Caco-2 (cell line): ENCODE results near the gene IL6ST. TPM values are rescaled to one million over a fixed set of nuclear protein-coding genes. Genes with fewer than 3 reads are reported as not detected.
"Not testable (repeated sequence)": the region's sequence is repeated elsewhere in the genome, so short reads cannot be mapped to it uniquely, and the experiment has no call there.

Source experiments
- BruUV-seq: library from RNA; stranded (reverse); fragments of 400-500 nt; replicated peaks from 2 replicates; lab custom pipeline; 2021; lab: Mats Ljungman, UMichigan
- CTCF ChIA-PET: fragments of 300-600 bp; sonication (Branson Sonifier 250); formaldehyde crosslinking; loops from one replicate; lab custom pipeline; 2022; ENCODE audit warnings: antibody characterized with exemption; lab: Charles Lee
- POLR2A ChIA-PET: fragments of 300-600 bp; sonication (Branson Sonifier 250); formaldehyde crosslinking; loops from one replicate; lab custom pipeline; 2022; ENCODE audit warnings: antibody characterized with exemption; lab: Charles Lee
- DNase-seq, 2 experiments: peaks; one replicate each; pipeline versions ENCODE4 v3.0.0 to v3.0.0-alpha.2; 2020 to 2022
- H3K27me3 ChIP-seq: replicated peaks from 2 replicates; pipeline ENCODE4 v1.6.0; 2011; ENCODE audit warnings: low read length; ENCODE audit not compliant: control insufficient read depth, insufficient read depth
- H3K36me3 ChIP-seq: 2 replicates; pipeline ENCODE4 v1.5.1; 2011; ENCODE audit warnings: low read length; ENCODE audit not compliant: control insufficient read depth, insufficient read depth
- H3K4me1 ChIP-seq: fragments of 250-450 bp; sonication (Bioruptor Pico); 2 replicates; pipeline ENCODE4 v1.5.1; 2020; ENCODE audit warnings: mild to moderate bottlenecking
- H3K4me3 ChIP-seq: 2 replicates; pipeline ENCODE4 v1.5.1; 2011; ENCODE audit warnings: low read depth, mild to moderate bottlenecking, control low read depth, low read length
- H3K9me3 ChIP-seq: fragments of 250-450 bp; sonication (Bioruptor Pico); 2 replicates; pipeline ENCODE4 v1.5.1; 2020; ENCODE audit warnings: mild to moderate bottlenecking, moderate library complexity
- H3K27ac Mint-ChIP-seq: one replicate; pipeline ENCODE4 v1.8.0; 2022; ENCODE audit warnings: mixed read lengths; ENCODE audit not compliant: unreplicated experiment
- H3K27me3 Mint-ChIP-seq: one replicate; pipeline ENCODE4 v1.8.0; 2022; ENCODE audit warnings: mixed read lengths; ENCODE audit not compliant: insufficient read depth, unreplicated experiment
- H3K36me3 Mint-ChIP-seq: one replicate; pipeline ENCODE4 v1.8.0; 2022; ENCODE audit warnings: mild to moderate bottlenecking, mixed read lengths; ENCODE audit not compliant: insufficient read depth, unreplicated experiment
- H3K4me1 Mint-ChIP-seq: one replicate; pipeline ENCODE4 v1.8.0; 2022; ENCODE audit warnings: low read depth, mixed read lengths; ENCODE audit not compliant: unreplicated experiment
- H3K4me3 Mint-ChIP-seq: one replicate; pipeline ENCODE4 v1.8.0; 2022; ENCODE audit warnings: mild to moderate bottlenecking, moderate library complexity, mixed read lengths; ENCODE audit not compliant: unreplicated experiment
- H3K9me3 Mint-ChIP-seq: one replicate; pipeline ENCODE4 v1.8.0; 2022; ENCODE audit warnings: mixed read lengths; ENCODE audit not compliant: unreplicated experiment
- intact Hi-C: fragments of 100-400 bp; cut with micrococcal nuclease; formaldehyde crosslinking; loops from one replicate; pipeline ENCODE4 v1.10.0; 2022; ENCODE audit not compliant: unreplicated experiment
- total RNA-seq: library from RNA; stranded (reverse); gene quantifications from 2 replicates; pipeline ENCODE4 v1.2.3, GENCODE V29; 2022
- TF ChIP-seq, protein P1 (sequence below), 2 experiments: fragments of 200-600 bp in 1 of 2; IDR thresholded peaks; 1 replicate in 1 of 2; 2 replicates in 1 of 2; pipeline versions ENCODE4 v1.5.1 to v1.8.0; 2011 to 2022; ENCODE audit warnings: antibody characterized with exemption in 1 of 2, control low read depth in 1 of 2, inconsistent platforms in 1 of 2, low read depth in 1 of 2, low read length in 1 of 2, mild to moderate bottlenecking in 1 of 2, moderate library complexity in 1 of 2; ENCODE audit not compliant: insufficient read depth in 1 of 2, severe bottlenecking in 1 of 2, unreplicated experiment in 1 of 2

Gene IL6ST
- total RNA-seq, 1 experiment from 2014 or later, result 278 TPM

- no peak overlapping the region for H3K4me3 Mint-ChIP-seq
- BruUV-seq, result no TSS peak
- no peaks in the 10 kb centered on the region for H3K36me3 Mint-ChIP-seq
Measured at GRCh38 chr5:56018832-56019231, 24.1 kb upstream of the IL6ST start.

GRCh38 chr5:56014701-56015100 lies 19.9 kb upstream of the IL6ST start:
- DNase-seq, H3K27me3 ChIP-seq, H3K4me1 ChIP-seq, H3K4me3 ChIP-seq, H3K9me3 ChIP-seq, BruUV-seq, H3K4me3 Mint-ChIP-seq, H3K4me1 Mint-ChIP-seq, CTCF ChIA-PET, POLR2A ChIA-PET, H3K27me3 Mint-ChIP-seq, H3K27ac Mint-ChIP-seq, intact Hi-C loops, H3K36me3 Mint-ChIP-seq, H3K36me3 ChIP-seq: not testable (repeated sequence)
- H3K9me3 Mint-ChIP-seq, result peaks cover 10% of the 10 kb centered on the region

More at GRCh38 chr5:56018832-56019231, 24.1 kb upstream of the IL6ST start:
- ChIA-PET POLR2A (no interaction called here), CTCF (interaction anchor here (0.7 kb wide), 2 partner anchors 8 to 32 kb away, joined by 3 to 8 read pairs; no protein-coding TSS in a partner anchor)
- peaks cover 15% of the 10 kb centered on the region for H3K4me1 ChIP-seq
- H3K27me3 ChIP-seq, result no peaks in the 10 kb centered on the region
- DNase-seq, result no peak
- peaks cover 10% of the 10 kb centered on the region for H3K9me3 Mint-ChIP-seq
- TF ChIP-seq, protein P1, sequence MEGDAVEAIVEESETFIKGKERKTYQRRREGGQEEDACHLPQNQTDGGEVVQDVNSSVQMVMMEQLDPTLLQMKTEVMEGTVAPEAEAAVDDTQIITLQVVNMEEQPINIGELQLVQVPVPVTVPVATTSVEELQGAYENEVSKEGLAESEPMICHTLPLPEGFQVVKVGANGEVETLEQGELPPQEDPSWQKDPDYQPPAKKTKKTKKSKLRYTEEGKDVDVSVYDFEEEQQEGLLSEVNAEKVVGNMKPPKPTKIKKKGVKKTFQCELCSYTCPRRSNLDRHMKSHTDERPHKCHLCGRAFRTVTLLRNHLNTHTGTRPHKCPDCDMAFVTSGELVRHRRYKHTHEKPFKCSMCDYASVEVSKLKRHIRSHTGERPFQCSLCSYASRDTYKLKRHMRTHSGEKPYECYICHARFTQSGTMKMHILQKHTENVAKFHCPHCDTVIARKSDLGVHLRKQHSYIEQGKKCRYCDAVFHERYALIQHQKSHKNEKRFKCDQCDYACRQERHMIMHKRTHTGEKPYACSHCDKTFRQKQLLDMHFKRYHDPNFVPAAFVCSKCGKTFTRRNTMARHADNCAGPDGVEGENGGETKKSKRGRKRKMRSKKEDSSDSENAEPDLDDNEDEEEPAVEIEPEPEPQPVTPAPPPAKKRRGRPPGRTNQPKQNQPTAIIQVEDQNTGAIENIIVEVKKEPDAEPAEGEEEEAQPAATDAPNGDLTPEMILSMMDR (IDR thresholded peaks at IDR 0.05; ENCODE audit: insufficient read depth in 1 of 2, low read depth in 1 of 2, low read length in 1 of 2, severe bottlenecking in 1 of 2, unreplicated experiment in 1 of 2), result no peak
- H3K27me3 Mint-ChIP-seq, result no peaks in the 10 kb centered on the region
- H3K4me1 Mint-ChIP-seq, result peaks cover 8% of the 10 kb centered on the region
- intact Hi-C loops, result no loop called here
- 0 out of 2 replicates have a peak, but pooled peaks cover 5% of the 10 kb centered on the region for H3K9me3 ChIP-seq
- H3K4me3 ChIP-seq, result no peak overlapping the region
- H3K27ac Mint-ChIP-seq, result no peak overlapping the region
- no peaks in the 10 kb centered on the region for H3K36me3 ChIP-seq

DNA sequence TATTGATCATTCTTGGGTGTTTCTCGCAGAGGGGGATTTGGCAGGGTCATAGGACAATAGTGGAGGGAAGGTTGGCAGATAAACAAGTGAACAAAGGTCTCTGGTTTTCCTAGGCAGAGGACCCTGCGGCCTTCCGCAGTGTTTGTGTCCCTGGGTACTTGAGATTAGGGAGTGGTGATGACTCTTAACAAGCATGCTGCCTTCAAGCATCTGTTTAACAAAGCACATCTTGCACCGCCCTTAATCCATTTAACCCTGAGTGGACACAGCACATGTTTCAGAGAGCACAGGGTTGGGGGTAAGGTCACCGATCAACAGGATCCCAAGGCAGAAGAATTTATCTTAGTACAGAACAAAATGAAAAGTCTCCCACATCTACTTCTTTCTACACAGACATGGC lies 19.2 kb upstream of the IL6ST start:
- H3K36me3 Mint-ChIP-seq, H3K4me3 Mint-ChIP-seq, BruUV-seq, CTCF ChIA-PET, DNase-seq, H3K4me1 Mint-ChIP-seq, H3K4me1 ChIP-seq, intact Hi-C loops, H3K4me3 ChIP-seq, H3K9me3 ChIP-seq, H3K36me3 ChIP-seq, POLR2A ChIA-PET, H3K27me3 Mint-ChIP-seq, H3K27me3 ChIP-seq: not testable (repeated sequence)
- peaks cover 10% of the 10 kb centered on the region for H3K9me3 Mint-ChIP-seq
- peak overlapping the region; percentile 32 for H3K27ac Mint-ChIP-seq

GRCh38 chr5:56012281-56012963 lies 17.7 kb upstream of the IL6ST start:
- TF ChIP-seq, protein P1 (IDR thresholded peaks at IDR 0.05; ENCODE audit: insufficient read depth in 1 of 2, low read depth in 1 of 2, low read length in 1 of 2, severe bottlenecking in 1 of 2, unreplicated experiment in 1 of 2), result no peak
- H3K4me3 Mint-ChIP-seq, result no peak overlapping the region

More at GRCh38 chr5:56012281-56012963, 17.7 kb upstream of the IL6ST start:
- H3K4me3 ChIP-seq, result no peak overlapping the region
- Mint-ChIP-seq H3K27me3 (no peaks in the 10 kb centered on the region), H3K36me3 (no peaks in the 10 kb centered on the region), H3K9me3 (peaks cover 10% of the 10 kb centered on the region), H3K4me1 (peaks cover 5% of the 10 kb centered on the region), H3K27ac (no peak overlapping the region)
- ChIA-PET POLR2A (no interaction called here), CTCF (no interaction called here)
- no peaks in the 10 kb centered on the region for H3K36me3 ChIP-seq
- DNase-seq, result no peak
- no TSS peak for BruUV-seq
- 0 out of 2 replicates have a peak, but pooled peaks cover 5% of the 10 kb centered on the region for H3K9me3 ChIP-seq
- H3K27me3 ChIP-seq, result no peaks in the 10 kb centered on the region
- no peaks in the 10 kb centered on the region for H3K4me1 ChIP-seq
- intact Hi-C loops, result no loop called here
